COLO668 (cell line): ENCODE data around the gene FOXC2.
"Not testable (repeated sequence)": the region's sequence is repeated elsewhere in the genome, so short reads cannot be mapped to it uniquely, and the experiment has no call there.

Experiments
- DNase-seq: peaks from one replicate; lab custom pipeline; 2025; ENCODE audit not compliant: unreplicated experiment; lab: John Stamatoyannopoulos, UW

FOXC2 gene

GRCh38 chr16:86584726-86585721 lies 18.4 kb downstream of the FOXC2 start:
- DNase-seq, result no peak

- no peak for DNase-seq
Measured at GRCh38 chr16:86585821-86586611, 19.4 kb downstream of the FOXC2 start.

GRCh38 chr16:86587487-86587886 lies 20.9 kb downstream of the FOXC2 start:
- DNase-seq, result no peak

GRCh38 chr16:86587955-86588354 lies 21.3 kb downstream of the FOXC2 start:
- not testable (repeated sequence) for DNase-seq

- DNase-seq, result no peak
Measured at GRCh38 chr16:86590501-86591144, 24.0 kb downstream of the FOXC2 start.

GRCh38 chr16:86591270-86591669 lies 24.6 kb downstream of the FOXC2 start:
- DNase-seq, result no peak

- DNase-seq, result no peak
Measured at GRCh38 chr16:86593913-86594620, 27.4 kb downstream of the FOXC2 start.

- DNase-seq, result no peak
Measured at GRCh38 chr16:86594721-86595120, 28.1 kb downstream of the FOXC2 start.

- DNase-seq, result no peak
Measured at GRCh38 chr16:86595983-86596605, 29.5 kb downstream of the FOXC2 start.

- DNase-seq, result no peak
Measured at GRCh38 chr16:86597126-86597879, 30.7 kb downstream of the FOXC2 start.

- DNase-seq, result no peak
Measured at GRCh38 chr16:86597880-86598606, 31.4 kb downstream of the FOXC2 start.

- no peak for DNase-seq
Measured at GRCh38 chr16:86598607-86599565, 32.3 kb downstream of the FOXC2 start.

GRCh38 chr16:86601356-86601755 lies 34.7 kb downstream of the FOXC2 start:
- DNase-seq, result no peak

- no peak for DNase-seq
Measured at GRCh38 chr16:86602521-86602920, 35.9 kb downstream of the FOXC2 start.

GRCh38 chr16:86604436-86605193 lies 38.0 kb downstream of the FOXC2 start:
- DNase-seq, result no peak

GRCh38 chr16:86605950-86606349 lies 39.3 kb downstream of the FOXC2 start:
- DNase-seq, result no peak

- no peak for DNase-seq
Measured at GRCh38 chr16:86608301-86608747, 41.7 kb downstream of the FOXC2 start.
